ENCODE results near the gene KLHL26. TPM values are rescaled to one million over a fixed set of nuclear protein-coding genes. Genes with fewer than 3 reads are reported as not detected.

KLHL26 gene
- total and polyA plus RNA-seq, 9 donors, result 1.6 to 24.0 (median 10.6) TPM

- Histone ChIP-seq H3K4me3 (no peak overlapping the region), H3K27me3 (peaks cover 3% of the 10 kb centered on the region), H3K27ac (no peak overlapping the region), H3K36me3 (no peaks in the 10 kb centered on the region), H3K4me1 (ENCODE audit: insufficient read depth) (peaks cover 3% of the 10 kb centered on the region), H3K9me3 (no peaks in the 10 kb centered on the region)
- no peak for TF ChIP-seq CTCF (IDR thresholded peaks at IDR 0.05)
- TF ChIP-seq POLR2A (IDR thresholded peaks at IDR 0.05), result no peak
- no peak for TF ChIP-seq EP300 (IDR thresholded peaks at IDR 0.05)
- WGBS, 3 donors, result 43 to 57% (median 47%) methylated on average over 20 to 23 of the region's 23 CpGs
- intact Hi-C loops (cut with DNase I), result no loop called here
- no peak for DNase-seq
These were observed 23.1 kb upstream of the KLHL26 start for GRCh38 chr19:18613589-18614234.

DNA sequence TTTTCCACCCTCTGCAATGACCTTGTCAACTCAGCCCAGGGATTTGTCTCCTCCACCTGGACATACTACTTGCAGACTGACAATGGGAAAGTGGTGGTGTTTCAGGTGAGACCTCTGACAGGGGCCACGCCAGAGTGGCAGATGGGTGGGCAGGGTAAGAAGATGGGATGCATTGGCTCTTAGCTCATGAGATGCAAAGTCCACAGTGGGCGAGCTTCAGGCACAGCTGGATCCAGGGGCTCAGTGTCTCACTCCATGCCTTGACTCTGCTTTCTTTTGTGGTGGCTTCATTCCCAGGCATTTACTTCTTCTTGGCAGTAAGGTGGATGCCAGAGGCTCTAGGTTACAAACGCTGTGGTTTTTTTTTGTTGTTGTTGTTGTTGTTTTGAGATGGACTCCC is 20.8 kb upstream of the KLHL26 start:
- Histone ChIP-seq H3K27me3 (peaks cover 3% of the 10 kb centered on the region), H3K27ac (no peak overlapping the region), H3K9me3 (no peaks in the 10 kb centered on the region), H3K4me1 (ENCODE audit: insufficient read depth) (peaks cover 3% of the 10 kb centered on the region), H3K4me3 (no peak overlapping the region), H3K36me3 (no peaks in the 10 kb centered on the region)
- DNase-seq, result no peak
- intact Hi-C loops (cut with DNase I), result no loop called here
- no peak for TF ChIP-seq POLR2A (IDR thresholded peaks at IDR 0.05)
- no peak for TF ChIP-seq CTCF (IDR thresholded peaks at IDR 0.05)
- TF ChIP-seq EP300 (IDR thresholded peaks at IDR 0.05), result no peak
- WGBS, 3 donors, result 87 to 97% (median 94%) methylated on average over 3 of the region's 3 CpGs

DNA sequence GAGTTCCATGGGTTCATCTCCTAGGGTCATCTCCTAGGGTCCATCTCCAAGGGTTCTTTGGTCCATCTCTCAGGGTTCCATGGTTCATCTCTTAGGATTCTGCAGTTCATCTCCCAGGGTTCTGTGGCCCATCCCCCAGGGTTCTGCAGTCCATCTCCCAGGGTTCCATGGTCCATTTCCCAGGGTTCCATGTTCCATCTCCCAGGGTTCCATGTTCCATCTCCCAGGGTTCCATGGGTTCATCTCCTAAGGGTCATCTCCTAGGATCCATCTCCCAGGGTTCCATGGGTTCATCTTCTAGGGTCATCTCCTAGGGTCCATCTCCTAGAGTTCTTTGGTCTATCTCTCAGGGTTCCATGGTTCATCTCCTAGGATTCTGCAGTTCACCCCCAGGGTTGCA is 19.3 kb upstream of the KLHL26 start:
- Histone ChIP-seq H3K9me3 (no peaks in the 10 kb centered on the region), H3K27ac (no peak overlapping the region), H3K4me1 (ENCODE audit: insufficient read depth) (peaks cover 3% of the 10 kb centered on the region), H3K27me3 (peaks cover 3% of the 10 kb centered on the region), H3K36me3 (no peaks in the 10 kb centered on the region), H3K4me3 (no peak overlapping the region)
- DNase-seq, result no peak
- TF ChIP-seq POLR2A (IDR thresholded peaks at IDR 0.05) (no peak), EP300 (IDR thresholded peaks at IDR 0.05) (no peak), CTCF (IDR thresholded peaks at IDR 0.05) (no peak)
- intact Hi-C loops (cut with DNase I), result no loop called here

GRCh38 chr19:18618236-18618635 is 18.6 kb upstream of the KLHL26 start:
- 91 to 95% (median 91%) methylated on average over 13 of the region's 13 CpGs for WGBS, 3 donors
- no peak for TF ChIP-seq POLR2A (IDR thresholded peaks at IDR 0.05)
- no peak for TF ChIP-seq EP300 (IDR thresholded peaks at IDR 0.05)
- TF ChIP-seq CTCF (IDR thresholded peaks at IDR 0.05), result no peak
- Histone ChIP-seq H3K9me3 (no peaks in the 10 kb centered on the region), H3K4me1 (ENCODE audit: insufficient read depth) (no peaks in the 10 kb centered on the region), H3K36me3 (no peaks in the 10 kb centered on the region), H3K27me3 (no peaks in the 10 kb centered on the region), H3K4me3 (no peak overlapping the region), H3K27ac (no peak overlapping the region)
- DNase-seq, result no peak
- intact Hi-C loops (cut with DNase I), result no loop called here
